ENCODE results near the gene INPP5D. TPM values are rescaled to one million over a fixed set of nuclear protein-coding genes. Genes with fewer than 3 reads are reported as not detected.

The INPP5D gene
- total and polyA plus RNA-seq, 2 donors (not counting 3 experiments of a cell fraction or from before 2014, with no cell fraction given): 13.9 to 46.6 TPM

DNA sequence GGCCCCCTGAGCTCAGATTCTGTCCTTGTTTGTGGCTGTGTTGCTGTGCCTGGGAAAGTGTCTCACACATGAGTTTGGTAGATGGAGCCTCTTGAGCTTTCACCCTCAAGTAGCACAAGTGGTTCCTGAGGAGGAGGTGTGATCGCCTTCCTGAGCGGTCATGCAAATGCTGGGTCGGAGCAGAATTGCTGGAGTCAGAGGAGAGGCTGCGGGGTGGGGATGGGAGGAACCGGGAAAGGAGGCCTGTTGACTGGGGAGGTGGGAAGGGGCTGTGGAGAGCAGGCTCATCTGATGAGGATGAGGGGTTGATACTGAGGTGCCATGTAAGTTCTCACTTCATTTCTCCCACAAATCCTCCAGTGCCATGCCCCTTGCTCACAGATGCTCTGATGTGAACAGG is 142.9 kb downstream of the INPP5D start:
- no peaks in the 10 kb centered on the region for H3K9me3 ChIP-seq (replicated peaks; ENCODE audit: control insufficient read depth, insufficient read depth, low read length)
- no peak overlapping the region for H3K9ac ChIP-seq (replicated peaks; ENCODE audit: extremely low read depth, insufficient read depth, low read length)
- ChIA-PET POLR2A (no interaction called here), CTCF (no interaction called here)
- no peaks in the 10 kb centered on the region for H3K9me1 ChIP-seq (replicated peaks; ENCODE audit: control insufficient read depth, extremely low read depth, insufficient read depth, low read length)
- intact Hi-C loops (cut with micrococcal nuclease) (no loop called here), dilution Hi-C loops (cut with MboI; ENCODE audit: extremely low pct_ligation_motif_present, low sequenced_read_pairs) (no loop called here)
- peaks cover 3% of the 10 kb centered on the region for H3K4me1 ChIP-seq (ENCODE audit: control insufficient read depth, extremely low read depth, insufficient read depth, low read length)
- no peak overlapping the region for H3K4me3 ChIP-seq (replicated peaks in 1 of 3; ENCODE audit: insufficient read depth in 1 of 3, low read depth in 1 of 3, low read length in 3 of 3)
- FAIRE-seq (no peak), DNase-seq (ENCODE audit: low read depth, low spot score) (no peak)
- no peak for TF ChIP-seq MYC (IDR thresholded peaks at IDR 0.05; ENCODE audit: low read depth, low read length)
- no peak for TF ChIP-seq POLR2AphosphoS5 (IDR thresholded peaks at IDR 0.05; ENCODE audit: insufficient read depth, low read depth, low read length)
- TF ChIP-seq GATA2 (IDR thresholded peaks at IDR 0.05; ENCODE audit: insufficient read depth, insufficient read length, low read depth, low read length): no peak
- no peak for TF ChIP-seq EZH2 (IDR thresholded peaks at IDR 0.05; ENCODE audit: borderline replicate concordance, low read depth, low read length, severe bottlenecking)
- TF ChIP-seq FOS (IDR thresholded peaks at IDR 0.05; ENCODE audit: borderline replicate concordance, insufficient read depth, low read length): no peak
- no peak for TF ChIP-seq POLR2A (IDR thresholded peaks at IDR 0.05; ENCODE audit: low read depth, low read length)
- TF ChIP-seq JUN (IDR thresholded peaks at IDR 0.05; ENCODE audit: borderline replicate concordance, insufficient read depth, insufficient read length, low read depth): no peak
- TF ChIP-seq, protein P1, sequence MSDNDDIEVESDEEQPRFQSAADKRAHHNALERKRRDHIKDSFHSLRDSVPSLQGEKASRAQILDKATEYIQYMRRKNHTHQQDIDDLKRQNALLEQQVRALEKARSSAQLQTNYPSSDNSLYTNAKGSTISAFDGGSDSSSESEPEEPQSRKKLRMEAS (IDR thresholded peaks at IDR 0.05; ENCODE audit: insufficient read depth, insufficient read length): no peak
- TF ChIP-seq, protein P2, sequence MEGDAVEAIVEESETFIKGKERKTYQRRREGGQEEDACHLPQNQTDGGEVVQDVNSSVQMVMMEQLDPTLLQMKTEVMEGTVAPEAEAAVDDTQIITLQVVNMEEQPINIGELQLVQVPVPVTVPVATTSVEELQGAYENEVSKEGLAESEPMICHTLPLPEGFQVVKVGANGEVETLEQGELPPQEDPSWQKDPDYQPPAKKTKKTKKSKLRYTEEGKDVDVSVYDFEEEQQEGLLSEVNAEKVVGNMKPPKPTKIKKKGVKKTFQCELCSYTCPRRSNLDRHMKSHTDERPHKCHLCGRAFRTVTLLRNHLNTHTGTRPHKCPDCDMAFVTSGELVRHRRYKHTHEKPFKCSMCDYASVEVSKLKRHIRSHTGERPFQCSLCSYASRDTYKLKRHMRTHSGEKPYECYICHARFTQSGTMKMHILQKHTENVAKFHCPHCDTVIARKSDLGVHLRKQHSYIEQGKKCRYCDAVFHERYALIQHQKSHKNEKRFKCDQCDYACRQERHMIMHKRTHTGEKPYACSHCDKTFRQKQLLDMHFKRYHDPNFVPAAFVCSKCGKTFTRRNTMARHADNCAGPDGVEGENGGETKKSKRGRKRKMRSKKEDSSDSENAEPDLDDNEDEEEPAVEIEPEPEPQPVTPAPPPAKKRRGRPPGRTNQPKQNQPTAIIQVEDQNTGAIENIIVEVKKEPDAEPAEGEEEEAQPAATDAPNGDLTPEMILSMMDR (IDR thresholded peaks at IDR 0.05; ENCODE audit: extremely low read depth in 1 of 2, insufficient read depth in 1 of 2, low read depth in 1 of 2, low read length in 2 of 2): no peak
- H3K36me3 ChIP-seq (ENCODE audit: control insufficient read depth in 2 of 2, extremely low read depth in 1 of 2, insufficient read depth in 2 of 2, low read length in 2 of 2): peaks cover 0 to 30% of the 10 kb centered on the region in 2 experiments
- no peaks in the 10 kb centered on the region for H4K20me1 ChIP-seq (replicated peaks; ENCODE audit: control insufficient read depth, extremely low read depth, insufficient read depth, low read length)
- no peak overlapping the region for H3K4me2 ChIP-seq (ENCODE audit: insufficient read depth, low read length)
- H3K27me3 ChIP-seq (ENCODE audit: control insufficient read depth in 2 of 2, insufficient read depth in 2 of 2, low read length in 2 of 2): no peaks in the 10 kb centered on the region
- no peak overlapping the region for H3K27ac ChIP-seq (ENCODE audit: insufficient read depth, low read depth, low read length)
- BruUV-seq (replicated peaks): no TSS peak
- H3K79me2 ChIP-seq (ENCODE audit: control insufficient read depth, insufficient read depth, low read length): no peaks in the 10 kb centered on the region
- H2AFZ ChIP-seq (ENCODE audit: low read depth, low read length): no peak overlapping the region

Data from endothelial cell of umbilical vein (primary cell).